PC-3 (cell line): Measurements from ENCODE around the gene ACTL9.
"Not testable (repeated sequence)": the region's sequence is repeated elsewhere in the genome, so short reads cannot be mapped to it uniquely, and the experiment has no call there.

ENCODE experiments used
- EZH2 ChIP-seq: fragments of 300-600 bp; sonication (generic); IDR thresholded peaks from one replicate; pipeline ENCODE4 v1.6.1; 2017; ENCODE audit warnings: antibody characterized with exemption, mild to moderate bottlenecking, low read length; ENCODE audit not compliant: unreplicated experiment
- EZH2phosphoT487 ChIP-seq: fragments of 300-600 bp; sonication (generic); IDR thresholded peaks from 2 replicates; pipeline ENCODE4 v1.6.1; 2018; ENCODE audit warnings: mild to moderate bottlenecking, antibody characterized with exemption, low read length, borderline replicate concordance

- not testable (repeated sequence) for TF ChIP-seq EZH2phosphoT487, EZH2
These were observed 6.7 kb upstream of the ACTL9 start for GRCh38 chr19:8705304-8705703.
